ENCODE results near the gene TIMP1. TPM values are rescaled to one million over a fixed set of nuclear protein-coding genes. Genes with fewer than 3 reads are reported as not detected.

The TIMP1 gene
- total and polyA plus RNA-seq, 4 donors = 775 to 3,088 (median 1,544) TPM

DNA sequence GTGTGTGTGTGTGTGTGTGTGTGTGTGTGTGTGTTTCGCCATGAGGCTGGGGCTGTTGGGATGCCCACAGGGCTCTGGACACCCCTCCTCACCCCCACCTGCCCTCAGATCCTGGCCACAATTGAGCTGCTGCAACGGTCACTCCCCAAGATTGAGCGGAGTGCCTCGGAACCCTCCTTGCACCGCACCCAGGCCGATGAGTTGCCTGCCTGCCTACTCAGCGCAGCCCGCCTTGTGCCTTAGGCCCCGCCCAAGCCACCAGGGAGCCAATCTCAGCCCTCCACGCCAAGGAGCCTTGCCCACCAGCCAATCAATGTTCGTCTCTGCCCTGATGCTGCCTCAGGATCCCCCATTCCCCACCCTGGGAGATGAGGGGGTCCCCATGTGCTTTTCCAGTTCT is 11.0 kb upstream of the TIMP1 start:
- Histone ChIP-seq H3K4me1 (ENCODE audit: control insufficient read depth in 1 of 2, insufficient read depth in 2 of 2, low read length in 2 of 2) (no peaks in the 10 kb centered on the region), H3K4me3 (ENCODE audit: low read length in 2 of 2) (no peak overlapping the region), H3K9me3 (ENCODE audit: control insufficient read depth, low read length) (no peaks in the 10 kb centered on the region), H3K27ac (ENCODE audit: low read depth in 1 of 2, low read length in 2 of 2) (no peak overlapping the region), H3K27me3 (ENCODE audit: control insufficient read depth in 1 of 2, insufficient read depth in 2 of 2, low read length in 1 of 2) (no peaks in the 10 kb centered on the region), H3K36me3 (ENCODE audit: control insufficient read depth in 1 of 2, insufficient read depth in 2 of 2, low read length in 1 of 2) (peaks cover 0 to 9% of the 10 kb centered on the region in 2 donors)
- intact Hi-C loops (cut with DNase I) = no loop called here
- no peak for ATAC-seq (ENCODE audit: low FRiP score)
- 88 to 94% methylated on average over 10 to 11 of the region's 11 CpGs for WGBS, 2 donors
- peak in 1 of 2 donors; percentile 52 for DNase-seq

DNA sequence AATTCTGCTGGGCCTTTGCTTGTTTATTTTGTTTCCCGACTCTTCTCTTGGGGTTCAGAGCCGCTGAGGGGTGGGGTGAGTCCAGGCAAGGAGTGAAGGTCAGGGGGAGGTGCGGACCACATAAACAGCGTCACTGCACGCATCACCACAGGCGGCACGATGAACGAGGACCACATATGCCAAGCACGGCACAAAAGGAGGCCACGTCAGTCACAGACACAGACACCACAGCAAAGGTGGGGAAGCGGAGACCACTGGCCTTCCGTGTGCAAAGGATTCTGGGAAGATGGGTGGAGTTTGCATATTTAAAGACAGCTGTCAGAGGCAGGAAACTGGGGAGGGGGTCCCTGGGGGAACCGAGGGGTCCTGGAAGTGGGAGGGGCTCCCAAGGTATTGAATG is 10.3 kb upstream of the TIMP1 start:
- no peak overlapping the region for H3K27ac ChIP-seq (ENCODE audit: low read depth in 1 of 2, low read length in 2 of 2)
- no peaks in the 10 kb centered on the region for H3K4me1 ChIP-seq (ENCODE audit: control insufficient read depth in 1 of 2, insufficient read depth in 2 of 2, low read length in 2 of 2)
- no peak for ATAC-seq (ENCODE audit: low FRiP score)
- DNase-seq = peak in 1 of 2 donors; percentile 62
- intact Hi-C loops (cut with DNase I) = no loop called here
- H3K27me3 ChIP-seq (ENCODE audit: control insufficient read depth in 1 of 2, insufficient read depth in 2 of 2, low read length in 1 of 2) = no peaks in the 10 kb centered on the region
- peaks cover 0 to 7% of the 10 kb centered on the region in 2 donors for H3K36me3 ChIP-seq (ENCODE audit: control insufficient read depth in 1 of 2, insufficient read depth in 2 of 2, low read length in 1 of 2)
- no peaks in the 10 kb centered on the region for H3K9me3 ChIP-seq (ENCODE audit: control insufficient read depth, low read length)
- 89 to 91% methylated on average over 13 of the region's 13 CpGs for WGBS, 2 donors
- H3K4me3 ChIP-seq (ENCODE audit: low read length in 2 of 2) = no peak overlapping the region

DNA sequence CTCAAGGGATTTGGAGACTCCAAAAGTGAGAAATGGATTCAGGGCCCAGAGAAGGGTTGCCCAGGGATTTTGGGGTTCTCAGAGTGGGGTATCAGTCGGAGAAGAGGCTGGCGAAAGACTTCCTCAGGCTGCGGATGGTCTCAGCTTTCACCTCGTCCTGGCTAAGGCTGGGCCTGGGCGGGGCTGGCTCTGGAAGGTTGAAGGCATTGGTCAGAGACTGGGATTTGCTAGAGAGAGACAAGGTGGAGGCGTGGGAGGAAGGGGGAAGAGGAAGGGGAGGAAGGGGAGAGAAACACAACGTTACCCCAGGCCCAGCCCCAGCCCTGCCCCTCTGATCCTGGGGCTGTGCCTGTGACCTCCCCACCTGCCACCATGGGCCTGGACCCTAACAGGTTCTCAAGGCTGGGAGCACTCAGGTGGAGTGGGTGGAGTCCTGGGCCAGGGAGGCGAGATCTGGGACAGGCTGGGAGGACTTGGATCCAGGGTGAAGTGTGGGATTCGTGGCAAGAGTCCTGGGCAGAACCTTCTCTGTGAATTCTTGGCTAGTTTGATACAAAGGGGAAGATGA is 9.4 kb upstream of the TIMP1 start:
- 72 to 74% methylated on average over 9 of the region's 9 CpGs for WGBS, 2 donors
- H3K27me3 ChIP-seq (ENCODE audit: control insufficient read depth in 1 of 2, insufficient read depth in 2 of 2, low read length in 1 of 2) = no peaks in the 10 kb centered on the region
- peak overlapping the region in 1 of 2 donors; percentile 43 for H3K27ac ChIP-seq (ENCODE audit: low read depth in 1 of 2, low read length in 2 of 2)
- DNase-seq = peak in 1 of 2 donors; percentile 73
- no peaks in the 10 kb centered on the region for H3K4me1 ChIP-seq (ENCODE audit: control insufficient read depth in 1 of 2, insufficient read depth in 2 of 2, low read length in 2 of 2)
- H3K4me3 ChIP-seq (ENCODE audit: low read length in 2 of 2) = no peak overlapping the region
- intact Hi-C loops (cut with DNase I) = no loop called here
- no peak for ATAC-seq (ENCODE audit: low FRiP score)
- H3K36me3 ChIP-seq (ENCODE audit: control insufficient read depth in 1 of 2, insufficient read depth in 2 of 2, low read length in 1 of 2) = peaks cover 0 to 7% of the 10 kb centered on the region in 2 donors
- no peaks in the 10 kb centered on the region for H3K9me3 ChIP-seq (ENCODE audit: control insufficient read depth, low read length)

DNA sequence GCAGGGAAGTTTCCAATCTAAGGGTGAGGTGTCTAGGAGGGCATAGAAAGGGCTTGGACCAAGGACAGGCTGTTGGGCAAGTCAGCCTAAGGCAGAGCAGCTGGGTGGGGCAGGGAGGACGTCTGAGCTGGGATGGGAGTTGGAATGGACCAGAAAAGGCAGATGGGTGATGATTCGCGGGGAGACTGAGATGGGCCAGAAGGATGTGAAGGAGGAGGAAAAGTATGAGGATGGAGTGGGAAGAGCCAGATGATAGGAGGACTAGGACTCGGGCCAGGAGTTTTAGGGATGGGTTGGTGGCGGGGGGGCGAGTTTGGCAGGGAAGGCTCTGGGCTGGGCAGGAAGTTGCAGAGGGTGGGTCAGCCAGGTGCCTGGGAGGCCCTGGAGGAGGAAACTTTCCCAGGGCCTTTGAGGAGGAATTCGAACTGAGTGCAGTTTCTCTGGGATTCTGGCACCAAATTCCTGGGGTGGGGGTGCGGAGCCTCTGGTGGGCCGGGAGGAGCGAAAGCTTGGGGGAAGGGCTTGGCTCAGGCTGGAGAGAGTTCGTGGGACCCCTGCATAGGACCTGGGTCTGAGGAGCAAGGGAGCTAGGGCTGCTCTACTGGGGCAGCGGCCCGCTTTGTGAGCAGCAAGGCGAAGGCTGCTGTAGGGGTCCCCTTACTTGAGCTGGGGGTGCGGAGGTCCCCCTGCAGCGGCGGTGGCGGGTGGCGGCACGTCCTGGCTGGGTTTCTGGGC is 8.7 kb upstream of the TIMP1 start:
- intact Hi-C loops (cut with DNase I) = no loop called here
- 11 to 39% methylated on average over 14 to 20 of the region's 20 CpGs for WGBS, 2 donors
- peak in 1 of 2 donors; percentile 56 for DNase-seq
- peak; percentile 3 for ATAC-seq (ENCODE audit: low FRiP score)
- Histone ChIP-seq H3K9me3 (ENCODE audit: control insufficient read depth, low read length) (no peaks in the 10 kb centered on the region), H3K4me1 (ENCODE audit: control insufficient read depth in 1 of 2, insufficient read depth in 2 of 2, low read length in 2 of 2) (no peaks in the 10 kb centered on the region), H3K36me3 (ENCODE audit: control insufficient read depth in 1 of 2, insufficient read depth in 2 of 2, low read length in 1 of 2) (peaks cover 0 to 7% of the 10 kb centered on the region in 2 donors), H3K27ac (ENCODE audit: low read depth in 1 of 2, low read length in 2 of 2) (no peak overlapping the region), H3K27me3 (ENCODE audit: control insufficient read depth in 1 of 2, insufficient read depth in 2 of 2, low read length in 1 of 2) (no peaks in the 10 kb centered on the region), H3K4me3 (ENCODE audit: low read length in 2 of 2) (peak overlapping the region in 1 of 2 donors; percentile 2)

DNA sequence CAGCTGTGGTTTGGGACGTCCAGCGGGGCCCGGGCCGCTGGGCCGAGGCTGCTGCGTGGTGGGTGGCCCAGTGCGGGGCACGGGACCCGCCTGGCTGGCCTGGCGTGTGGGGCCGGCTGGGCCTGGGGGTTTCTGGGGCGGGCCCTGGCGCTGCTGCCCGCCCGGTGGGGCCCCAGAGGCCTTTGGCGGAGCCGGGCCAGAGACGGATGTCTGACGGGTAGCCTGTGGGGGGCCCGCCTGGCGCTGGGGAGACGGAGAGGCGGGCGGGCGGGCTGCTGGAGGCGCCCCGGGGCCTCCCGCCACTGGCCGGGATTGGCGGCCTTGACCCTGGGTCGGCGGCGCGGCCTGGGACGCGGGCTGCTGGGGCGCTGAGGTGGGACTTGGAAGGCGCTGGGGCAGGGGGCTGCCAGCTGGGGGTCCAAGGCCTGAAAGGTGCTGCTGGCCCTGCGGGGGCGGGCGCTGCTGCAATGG is 8.1 kb upstream of the TIMP1 start:
- Histone ChIP-seq H3K9me3 (ENCODE audit: control insufficient read depth, low read length) (no peaks in the 10 kb centered on the region), H3K4me3 (ENCODE audit: low read length in 2 of 2) (peak overlapping the region in 1 of 2 donors; percentile 2), H3K4me1 (ENCODE audit: control insufficient read depth in 1 of 2, insufficient read depth in 2 of 2, low read length in 2 of 2) (no peaks in the 10 kb centered on the region), H3K36me3 (ENCODE audit: control insufficient read depth in 1 of 2, insufficient read depth in 2 of 2, low read length in 1 of 2) (peaks cover 0 to 6% of the 10 kb centered on the region in 2 donors), H3K27me3 (ENCODE audit: control insufficient read depth in 1 of 2, insufficient read depth in 2 of 2, low read length in 1 of 2) (no peaks in the 10 kb centered on the region), H3K27ac (ENCODE audit: low read depth in 1 of 2, low read length in 2 of 2) (peak overlapping the region in 1 of 2 donors; percentile 36)
- intact Hi-C loops (cut with DNase I) = no loop called here
- peak; percentile 24 for ATAC-seq (ENCODE audit: low FRiP score)
- no peak for DNase-seq
- WGBS, 2 donors = 4 to 45% methylated on average over 10 to 41 of the region's 41 CpGs

DNA sequence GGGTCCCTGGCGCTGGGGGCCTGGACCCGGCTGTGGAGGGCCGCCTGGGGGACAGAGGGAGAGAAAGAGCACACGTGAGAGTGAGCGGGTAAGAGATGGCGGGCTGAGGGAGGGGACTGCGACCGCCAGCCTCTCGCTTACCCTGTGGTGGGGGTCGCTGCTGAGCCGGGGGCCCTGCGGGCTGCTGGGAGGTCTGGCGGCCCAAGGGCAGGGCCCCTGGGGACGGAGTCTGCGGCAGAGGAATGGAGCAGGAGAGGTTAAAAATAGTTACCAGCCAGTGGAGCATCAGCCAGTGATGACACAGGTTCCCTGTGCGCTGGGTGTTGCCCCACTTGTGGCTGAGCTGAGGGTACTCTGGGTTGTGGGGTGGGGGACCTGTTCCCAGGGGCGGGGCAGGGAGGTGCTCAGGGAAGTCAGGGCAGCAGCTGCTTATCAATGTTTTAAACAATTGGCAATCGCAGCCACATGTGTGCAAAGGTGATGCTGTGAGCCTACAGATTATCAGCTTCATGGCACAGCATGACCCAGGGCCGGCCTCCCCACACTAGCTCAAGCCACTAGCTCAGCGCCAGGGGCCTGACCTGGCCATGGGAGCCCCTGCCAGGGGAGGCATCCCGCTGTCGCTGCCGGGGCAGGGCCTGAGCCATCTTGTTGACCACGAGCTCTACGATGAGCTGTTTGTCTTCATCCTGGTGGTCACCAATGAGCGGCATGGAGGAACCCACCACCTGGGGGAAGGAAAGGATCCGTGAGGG is 7.5 kb upstream of the TIMP1 start:
- peaks cover 0 to 3% of the 10 kb centered on the region in 2 donors for H3K36me3 ChIP-seq (ENCODE audit: control insufficient read depth in 1 of 2, insufficient read depth in 2 of 2, low read length in 1 of 2)
- H3K27me3 ChIP-seq (ENCODE audit: control insufficient read depth in 1 of 2, insufficient read depth in 2 of 2, low read length in 1 of 2) = no peaks in the 10 kb centered on the region
- ATAC-seq (ENCODE audit: low FRiP score) (no peak), DNase-seq (no peak)
- no peaks in the 10 kb centered on the region for H3K9me3 ChIP-seq (ENCODE audit: control insufficient read depth, low read length)
- H3K4me1 ChIP-seq (ENCODE audit: control insufficient read depth in 1 of 2, insufficient read depth in 2 of 2, low read length in 2 of 2) = no peaks in the 10 kb centered on the region
- intact Hi-C loops (cut with DNase I) = no loop called here
- 48 to 51% methylated on average over 25 to 27 of the region's 27 CpGs for WGBS, 2 donors
- peak overlapping the region in 1 of 2 donors; percentile 36 for H3K27ac ChIP-seq (ENCODE audit: low read depth in 1 of 2, low read length in 2 of 2)
- no peak overlapping the region for H3K4me3 ChIP-seq (ENCODE audit: low read length in 2 of 2)

DNA sequence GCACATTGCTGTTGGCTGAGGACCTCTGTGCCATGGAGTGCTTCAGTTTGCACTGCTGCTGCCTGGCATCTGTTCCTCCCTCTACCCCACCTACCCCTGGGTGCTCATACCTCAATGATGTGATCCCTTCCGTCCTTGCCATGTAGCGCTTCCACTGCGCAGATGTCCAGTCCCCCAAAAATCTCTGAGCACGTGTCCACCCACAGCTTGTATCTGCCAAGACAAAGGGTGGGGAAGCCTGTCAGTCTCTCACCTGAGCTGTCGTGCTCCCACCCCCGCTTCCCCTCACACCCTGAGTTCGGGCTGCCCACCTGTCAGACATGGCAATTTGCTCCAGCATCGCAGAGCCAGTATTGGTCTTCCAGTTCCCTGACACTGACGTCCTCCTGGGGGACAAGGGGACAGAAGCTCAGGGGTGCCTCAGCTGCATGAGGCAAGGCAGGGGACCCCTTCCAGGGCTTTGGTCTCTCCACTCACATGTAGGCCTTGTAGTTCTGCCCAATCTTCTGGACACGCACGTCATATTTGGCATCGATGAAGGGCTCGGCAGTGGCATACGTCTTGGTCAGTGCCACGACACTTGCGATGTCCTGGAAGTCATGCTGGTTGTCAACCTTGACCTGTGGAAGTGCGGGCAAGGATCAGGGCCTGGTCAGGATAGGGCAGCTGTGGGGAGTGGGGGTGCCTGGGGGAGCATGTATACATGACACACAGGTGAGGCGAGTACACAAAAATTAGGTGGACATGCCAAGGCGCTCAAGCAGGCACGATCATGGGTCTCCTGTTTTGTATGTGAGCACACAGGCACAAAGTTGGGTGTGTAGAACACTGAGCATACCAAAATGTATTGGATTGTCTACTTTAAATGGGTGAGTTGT is 6.0 kb upstream of the TIMP1 start:
- no peak overlapping the region for H3K27ac ChIP-seq (ENCODE audit: low read depth in 1 of 2, low read length in 2 of 2)
- no peak overlapping the region for H3K4me3 ChIP-seq (ENCODE audit: low read length in 2 of 2)
- WGBS, 2 donors = 85 to 95% methylated on average over 20 of the region's 20 CpGs
- peaks cover 0 to 2% of the 10 kb centered on the region in 2 donors for H3K36me3 ChIP-seq (ENCODE audit: control insufficient read depth in 1 of 2, insufficient read depth in 2 of 2, low read length in 1 of 2)
- intact Hi-C loops (cut with DNase I) = no loop called here
- no peaks in the 10 kb centered on the region for H3K9me3 ChIP-seq (ENCODE audit: control insufficient read depth, low read length)
- no peaks in the 10 kb centered on the region for H3K27me3 ChIP-seq (ENCODE audit: control insufficient read depth in 1 of 2, insufficient read depth in 2 of 2, low read length in 1 of 2)
- no peak for ATAC-seq (ENCODE audit: low FRiP score)
- no peak for DNase-seq
- no peaks in the 10 kb centered on the region for H3K4me1 ChIP-seq (ENCODE audit: control insufficient read depth in 1 of 2, insufficient read depth in 2 of 2, low read length in 2 of 2)

DNA sequence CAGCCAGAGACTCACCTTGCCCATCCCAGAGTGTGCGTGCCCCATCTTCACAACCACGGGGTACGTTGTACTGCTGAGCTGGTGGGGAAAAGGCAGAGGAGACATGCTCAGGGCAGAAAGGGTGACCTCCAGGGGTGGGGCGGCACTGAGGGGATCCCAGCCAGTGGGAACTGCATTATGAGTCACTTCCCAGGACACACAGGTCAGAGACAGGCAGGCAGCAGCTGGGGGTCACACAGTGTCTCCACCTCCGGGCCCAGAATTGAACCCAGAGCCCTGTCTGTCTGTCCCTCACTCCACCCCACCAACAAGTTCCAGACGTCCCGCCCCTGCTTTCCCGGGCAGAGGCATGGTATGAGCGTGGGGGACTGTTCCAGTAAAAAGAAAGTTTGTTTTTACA is 4.8 kb upstream of the TIMP1 start:
- H3K36me3 ChIP-seq (ENCODE audit: control insufficient read depth in 1 of 2, insufficient read depth in 2 of 2, low read length in 1 of 2) = no peaks in the 10 kb centered on the region
- intact Hi-C loops (cut with DNase I) = no loop called here
- H3K9me3 ChIP-seq (ENCODE audit: control insufficient read depth, low read length) = no peaks in the 10 kb centered on the region
- H3K4me1 ChIP-seq (ENCODE audit: control insufficient read depth in 1 of 2, insufficient read depth in 2 of 2, low read length in 2 of 2) = no peaks in the 10 kb centered on the region
- H3K4me3 ChIP-seq (ENCODE audit: low read length in 2 of 2) = no peak overlapping the region
- DNase-seq (peak in 1 of 2 donors; percentile 61), ATAC-seq (ENCODE audit: low FRiP score) (no peak)
- no peak overlapping the region for H3K27ac ChIP-seq (ENCODE audit: low read depth in 1 of 2, low read length in 2 of 2)
- 19 to 37% methylated on average over 8 to 9 of the region's 9 CpGs for WGBS, 2 donors
- no peaks in the 10 kb centered on the region for H3K27me3 ChIP-seq (ENCODE audit: control insufficient read depth in 1 of 2, insufficient read depth in 2 of 2, low read length in 1 of 2)

Data from aorta (tissue), 5 donors.